HG02938 (cell line): ENCODE data around the gene UGGT1.
"Not testable (repeated sequence)": the region's sequence is repeated elsewhere in the genome, so short reads cannot be mapped to it uniquely, and the experiment has no call there.

ENCODE experiments used
- ATAC-seq: cut with Tn5 transposase; IDR thresholded peaks from one replicate; pipeline ENCODE4 v1.9.1; 2021; ENCODE audit warnings: mild to moderate bottlenecking, moderate library complexity; ENCODE audit not compliant: unreplicated experiment

The UGGT1 gene

DNA sequence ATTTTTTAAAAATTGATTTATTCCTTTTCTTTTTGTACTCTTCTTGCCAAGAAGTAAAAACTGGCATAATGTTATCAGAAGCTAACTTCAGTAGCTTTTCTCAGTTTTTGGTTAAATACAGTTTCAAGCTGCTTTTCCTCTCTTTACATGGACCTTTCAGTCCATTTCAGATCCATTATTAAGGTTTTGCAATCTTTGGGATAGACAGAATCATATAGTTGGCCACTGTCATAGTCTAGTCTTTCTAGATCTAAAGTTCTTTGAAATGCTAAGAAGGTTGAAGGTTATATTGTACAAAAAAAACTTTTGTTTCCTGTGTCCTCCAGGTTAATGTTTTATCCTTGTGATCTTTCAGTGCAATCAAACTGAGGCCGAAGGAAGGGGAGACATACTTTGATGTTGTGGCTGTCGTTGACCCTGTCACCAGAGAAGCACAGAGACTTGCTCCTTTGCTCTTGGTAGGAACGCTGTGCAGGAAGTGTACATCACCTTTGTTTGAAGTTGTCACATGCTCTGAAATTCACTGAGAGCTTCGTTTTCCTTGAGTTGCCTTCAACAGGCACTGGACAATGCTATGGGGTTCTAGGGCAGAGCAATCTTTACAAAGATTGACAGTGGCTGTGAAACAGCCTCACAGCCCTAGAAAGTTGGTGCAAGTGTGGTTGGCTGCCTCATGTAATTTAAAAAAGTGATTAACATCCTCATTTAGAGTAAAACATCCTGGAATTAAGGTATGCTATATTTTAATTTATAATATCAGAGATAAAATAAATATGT lies 79.1 kb downstream of the UGGT1 start:
- ATAC-seq = no peak

DNA sequence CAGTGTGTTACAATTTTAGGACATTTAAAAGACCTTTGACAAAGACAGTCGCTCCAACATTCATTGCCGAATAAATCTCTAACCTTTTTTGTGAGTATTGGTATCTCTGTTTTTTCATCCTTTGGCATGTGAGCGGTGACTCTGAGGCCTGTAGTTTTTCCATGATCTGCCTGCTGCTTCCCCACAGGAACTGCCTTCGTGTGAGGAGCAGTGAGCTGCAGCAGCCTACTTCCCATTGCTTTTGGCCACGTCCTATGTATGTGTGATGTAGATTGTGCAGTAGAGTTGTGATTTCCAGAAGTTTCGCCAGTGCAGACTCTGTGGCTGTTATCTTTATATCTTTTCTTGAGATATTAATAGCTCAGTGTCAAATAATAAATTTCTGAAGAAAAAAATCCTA lies 79.8 kb downstream of the UGGT1 start:
- no peak for ATAC-seq

DNA sequence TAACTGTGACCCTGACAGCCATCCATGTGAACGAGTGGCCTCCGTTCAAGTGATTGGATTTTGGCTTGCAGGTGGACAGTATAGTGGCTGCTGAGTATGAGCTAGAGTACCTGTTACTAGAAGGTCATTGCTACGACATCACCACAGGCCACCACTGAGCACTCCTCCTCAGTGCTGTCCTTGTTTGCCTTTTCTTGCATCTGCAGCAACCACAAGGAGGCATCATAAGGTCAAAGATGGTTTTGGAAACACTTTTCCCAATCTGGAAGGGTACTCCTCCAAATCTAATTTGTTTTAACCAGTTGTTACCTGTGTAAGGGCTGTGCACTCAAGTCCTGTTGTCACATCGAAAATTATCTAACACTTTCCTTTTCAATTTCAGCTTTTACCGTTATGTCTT lies 81.2 kb downstream of the UGGT1 start:
- no peak for ATAC-seq

DNA sequence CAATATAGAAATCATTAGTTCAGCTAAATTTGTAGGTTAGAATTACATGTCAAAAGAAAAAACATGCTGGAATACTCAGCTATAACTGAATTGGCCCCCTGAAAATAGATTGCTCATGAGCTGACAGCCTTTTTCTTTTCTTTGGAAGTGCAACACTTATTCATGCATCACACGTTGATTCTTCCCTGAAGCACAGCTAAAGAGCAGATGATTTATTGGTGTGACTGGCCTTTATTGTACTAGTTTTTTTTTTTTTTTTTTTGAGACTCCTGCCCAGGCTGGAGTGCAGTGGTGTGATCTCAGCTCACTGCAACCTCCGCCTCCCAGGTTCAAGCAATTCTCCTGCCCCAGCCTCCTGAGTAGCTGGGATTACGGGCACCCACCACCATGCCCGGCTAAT lies 83.1 kb downstream of the UGGT1 start:
- not testable (repeated sequence) for ATAC-seq

DNA sequence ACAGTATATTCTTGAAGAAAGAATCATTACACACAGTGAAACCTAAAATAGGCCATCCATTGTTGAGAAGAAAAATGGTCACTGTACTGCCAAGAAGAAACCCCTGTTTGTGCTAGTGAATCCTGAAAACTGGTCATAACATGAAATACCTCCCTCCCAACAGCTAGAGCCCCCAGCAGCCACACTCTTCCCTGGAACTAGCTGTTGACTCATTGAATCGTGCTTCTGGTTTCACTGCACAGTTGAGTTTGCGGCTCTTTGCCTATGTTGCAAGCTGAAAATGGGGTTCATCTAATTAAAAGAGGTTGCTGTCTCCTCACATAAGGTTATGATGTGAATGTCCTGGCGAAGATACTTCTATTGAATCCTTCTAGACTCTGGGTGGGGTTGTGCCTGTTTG lies 86.3 kb downstream of the UGGT1 start:
- ATAC-seq = no peak

DNA sequence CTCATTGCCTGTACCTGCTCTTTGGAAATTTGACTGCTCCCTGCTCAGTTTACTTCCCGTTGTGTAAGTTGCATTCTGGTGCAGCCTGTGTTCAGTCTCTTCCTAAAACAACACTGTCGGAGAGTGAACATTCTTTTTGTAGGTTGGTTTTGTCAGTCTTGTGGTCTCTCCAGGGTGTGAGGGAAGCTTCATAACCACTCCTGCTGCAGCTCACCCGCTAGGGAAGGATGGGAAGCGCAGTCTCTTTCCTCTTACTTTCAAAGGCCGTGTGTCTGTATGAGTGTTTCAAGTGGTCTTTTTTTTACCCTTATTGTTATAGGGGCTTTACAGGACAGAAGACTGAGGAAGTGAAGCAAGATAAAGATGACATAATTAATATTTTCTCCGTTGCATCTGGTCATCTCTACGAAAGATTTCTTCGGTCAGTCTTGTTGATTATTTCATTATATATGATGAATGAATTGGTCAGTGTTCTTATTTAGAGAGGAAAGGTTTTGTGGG lies 87.2 kb downstream of the UGGT1 start:
- no peak for ATAC-seq

DNA sequence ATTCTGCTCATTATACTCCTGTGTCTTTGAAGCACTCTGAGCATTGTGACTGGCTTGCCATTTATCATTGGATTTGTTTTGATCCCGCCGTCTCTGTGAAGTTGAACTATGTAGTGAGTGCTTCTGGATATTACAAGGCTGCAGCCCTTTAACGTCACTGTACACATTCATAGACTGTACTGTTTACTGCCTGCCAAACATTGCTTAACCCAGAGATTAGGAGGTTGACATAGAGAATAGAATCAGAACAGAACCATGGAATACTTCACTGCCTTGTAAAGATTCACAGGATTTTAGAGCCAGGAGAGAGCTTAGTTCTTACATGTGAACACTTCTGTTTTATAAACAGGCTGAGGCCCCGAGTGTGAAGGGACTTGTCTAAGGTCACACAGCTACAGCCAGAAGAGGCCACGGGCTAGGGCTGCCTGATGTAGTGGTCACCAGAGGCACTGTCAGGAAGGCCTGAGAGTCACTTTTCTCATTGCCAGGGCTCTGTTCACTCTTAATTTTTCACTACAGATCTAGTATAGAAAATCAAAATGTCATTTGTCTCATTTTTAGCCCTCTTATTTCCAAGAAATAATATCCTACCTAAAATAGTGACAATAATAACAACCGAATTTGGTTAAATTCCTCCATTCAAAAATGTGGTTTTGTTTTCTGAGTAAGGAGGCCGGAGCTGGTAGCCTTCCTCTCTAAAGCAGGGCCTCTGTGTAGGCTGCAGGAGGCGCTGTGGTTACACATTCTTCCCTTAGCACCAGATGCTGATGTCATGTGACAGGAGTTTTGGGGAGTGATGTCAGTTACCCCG lies 87.9 kb downstream of the UGGT1 start:
- peak; percentile 67 for ATAC-seq

DNA sequence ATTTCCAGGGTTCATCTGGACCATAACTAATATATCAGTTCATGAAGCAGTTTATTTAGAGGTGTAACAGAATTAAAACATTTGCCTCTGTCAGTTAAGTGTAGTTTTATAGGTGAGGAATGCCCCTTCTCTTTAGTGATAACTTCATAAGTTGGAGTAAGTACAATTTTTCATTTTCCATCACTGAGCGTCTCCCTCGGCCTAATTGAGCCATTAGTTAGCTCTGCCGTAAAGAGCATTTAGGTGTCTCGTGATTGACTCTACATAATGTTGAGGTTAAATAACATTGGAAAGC lies 88.4 kb downstream of the UGGT1 start:
- ATAC-seq = no peak

DNA sequence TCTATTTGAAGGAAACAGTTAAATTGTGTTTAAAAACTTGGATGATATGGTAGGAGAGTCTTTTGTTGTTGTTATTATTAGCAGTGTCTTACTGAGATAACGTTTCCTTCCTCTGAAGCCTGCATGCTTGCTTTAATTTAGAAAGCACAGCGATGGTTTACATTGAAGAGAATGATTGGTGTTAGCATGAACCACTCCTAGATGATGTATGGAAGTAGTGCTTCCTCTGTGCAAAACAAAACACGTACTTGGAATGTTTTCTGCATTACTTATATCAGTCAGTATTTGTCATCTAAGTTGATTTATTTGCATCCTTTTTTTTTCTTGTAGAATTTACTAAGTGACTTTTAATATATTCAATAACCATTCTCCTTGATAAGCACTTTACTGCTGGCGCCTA lies 89.0 kb downstream of the UGGT1 start:
- ATAC-seq = no peak

DNA sequence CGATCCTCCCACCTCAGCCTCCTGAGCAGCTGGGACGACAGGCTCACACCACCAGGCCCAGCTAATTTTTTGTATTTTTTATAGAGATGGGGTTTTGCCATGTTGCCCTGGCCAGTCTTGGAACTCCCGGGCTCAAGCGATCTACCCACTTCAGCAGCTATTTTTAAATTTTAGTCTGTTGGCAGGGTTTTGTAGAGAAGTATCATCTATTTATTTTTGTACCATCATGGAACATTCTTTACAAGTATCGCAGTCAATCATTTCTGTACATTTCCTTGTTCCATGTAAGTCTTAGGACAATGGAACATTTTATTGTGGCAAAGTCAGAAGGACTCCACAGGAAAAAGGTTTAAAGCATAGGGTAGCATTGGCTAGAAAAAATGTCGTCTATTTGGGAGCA lies 94.6 kb downstream of the UGGT1 start:
- no peak for ATAC-seq

DNA sequence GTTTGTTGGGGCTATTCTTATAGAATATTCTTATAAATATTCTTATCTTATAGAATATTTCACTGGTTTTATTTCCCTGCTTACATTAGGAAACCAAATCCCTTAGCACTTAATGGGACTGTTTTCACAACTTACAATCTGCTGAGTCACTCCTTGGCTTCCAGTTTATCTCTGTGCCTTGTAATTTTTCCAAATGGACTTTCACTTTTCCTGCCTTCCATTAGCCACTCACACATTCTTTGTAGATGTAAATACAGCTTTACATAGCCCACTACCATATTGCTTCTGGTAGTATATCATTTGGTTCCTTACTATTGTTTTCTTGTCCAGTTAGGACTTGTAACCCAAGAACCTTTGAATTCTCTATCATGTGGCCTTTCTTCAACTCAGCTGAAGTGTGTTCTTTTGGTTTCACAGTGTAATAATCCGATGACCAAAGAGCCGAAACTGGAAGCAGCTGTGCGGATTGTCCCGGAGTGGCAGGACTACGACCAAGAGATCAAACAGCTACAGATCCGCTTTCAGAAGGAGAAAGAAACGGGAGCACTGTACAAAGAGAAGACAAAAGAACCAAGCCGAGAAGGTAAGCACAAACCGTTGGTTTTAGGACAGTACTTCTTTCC lies 96.1 kb downstream of the UGGT1 start:
- no peak for ATAC-seq

DNA sequence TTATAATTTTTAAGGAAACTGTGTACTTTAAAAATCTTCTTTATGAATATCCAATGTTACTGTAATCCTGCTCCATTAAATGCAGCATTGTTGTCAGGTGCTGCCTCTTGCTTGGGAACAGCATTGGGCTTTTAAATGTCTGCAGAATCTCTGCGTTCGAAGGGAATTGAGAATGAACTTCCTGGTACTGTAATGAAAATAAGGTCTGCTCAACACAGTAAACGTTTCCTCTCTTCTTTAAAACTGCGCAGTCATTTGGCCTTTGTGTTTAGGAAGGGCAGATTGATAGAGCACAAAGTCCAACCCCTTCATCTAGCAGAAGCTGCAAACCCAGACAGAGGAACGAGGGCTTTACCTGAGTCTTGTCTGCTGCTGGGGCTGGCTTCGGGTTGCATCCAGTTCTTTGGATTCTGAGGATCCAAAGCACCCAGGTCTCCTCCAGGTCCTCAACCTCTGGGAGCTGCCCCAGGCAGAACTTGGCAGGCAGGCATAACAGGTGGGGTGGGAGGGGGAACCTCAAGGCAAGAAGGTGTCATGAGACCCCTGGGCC lies 104.5 kb downstream of the UGGT1 start:
- ATAC-seq = no peak

DNA sequence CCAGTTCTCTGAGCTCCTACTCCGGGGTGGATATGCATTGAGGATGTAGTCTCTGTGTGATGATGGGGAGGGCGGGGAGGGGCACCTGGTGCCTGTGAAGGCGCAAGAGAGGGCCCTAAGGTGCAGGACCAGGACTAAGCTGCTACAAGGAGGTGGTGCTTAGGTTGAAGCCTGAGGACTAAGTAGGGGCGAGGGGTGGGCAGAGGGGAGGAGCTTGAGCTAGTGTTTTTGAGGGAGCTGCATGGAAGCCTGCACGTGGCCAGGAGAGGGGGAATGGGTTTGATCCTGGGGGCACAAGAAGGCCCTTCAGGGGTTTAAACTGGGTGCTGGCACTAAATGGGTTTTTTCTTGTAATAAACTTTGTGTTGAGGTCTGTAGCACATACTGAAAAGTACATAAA lies 105.0 kb downstream of the UGGT1 start:
- ATAC-seq = no peak

DNA sequence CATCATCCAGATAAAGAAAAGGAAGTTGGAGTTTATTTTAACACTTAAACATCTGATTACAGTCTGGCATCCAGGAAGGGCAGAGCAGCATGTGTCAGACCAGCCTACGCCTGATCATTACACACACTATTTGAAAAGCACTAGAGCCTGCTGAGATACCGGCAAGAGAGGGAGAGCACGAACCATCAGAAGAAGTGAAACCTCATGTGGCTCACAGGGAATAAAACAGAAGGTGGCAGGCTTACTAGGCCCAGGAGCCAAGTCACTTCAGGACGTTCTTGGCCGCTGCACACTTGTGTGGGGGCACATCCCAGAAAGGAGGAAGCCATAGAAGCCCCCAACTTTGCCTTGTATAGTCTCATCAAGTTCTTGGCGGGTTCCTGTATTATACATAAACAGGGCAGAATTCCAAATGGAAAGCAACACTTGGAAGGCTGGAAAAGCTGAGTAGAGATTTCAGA lies 105.5 kb downstream of the UGGT1 start:
- ATAC-seq = no peak

DNA sequence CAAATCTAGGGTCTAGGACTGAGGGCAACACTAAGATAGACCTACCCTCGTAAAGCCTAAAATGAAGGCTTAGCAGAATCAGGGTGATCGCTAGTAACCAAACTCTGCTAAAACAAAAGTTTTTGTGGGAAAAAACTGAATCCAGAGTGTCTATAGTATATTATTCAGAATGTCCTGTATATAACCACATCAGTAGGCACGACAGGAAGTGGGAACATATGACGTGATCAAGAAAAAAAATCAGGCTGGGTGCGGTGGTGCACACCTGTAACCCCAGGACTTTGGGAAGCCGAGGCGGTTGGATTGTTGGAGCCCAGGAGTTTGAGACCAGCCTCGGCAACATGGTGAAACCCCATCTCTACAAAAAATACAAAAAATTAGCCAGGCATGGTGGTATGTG lies 106.1 kb downstream of the UGGT1 start:
- ATAC-seq = no peak

DNA sequence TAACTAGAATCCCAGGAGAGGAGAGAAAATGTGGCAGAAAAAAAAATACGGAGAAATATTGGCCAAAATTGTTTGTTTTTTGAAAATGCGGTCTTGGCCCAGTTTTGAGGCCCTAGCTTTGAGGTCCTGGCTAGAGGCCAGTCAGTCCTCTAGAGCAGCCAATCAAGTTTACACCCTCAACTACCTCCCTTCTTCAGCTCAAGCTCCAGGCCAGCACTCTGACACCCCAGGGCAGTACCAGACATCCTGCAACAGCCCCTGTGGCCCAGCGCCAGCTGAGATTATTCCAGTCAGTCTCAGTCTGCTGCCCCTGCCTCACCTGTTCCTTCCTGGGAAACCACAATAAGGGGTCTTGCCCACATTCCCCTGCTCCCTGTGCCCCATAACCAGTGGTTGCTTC lies 107.7 kb downstream of the UGGT1 start:
- no peak for ATAC-seq

DNA sequence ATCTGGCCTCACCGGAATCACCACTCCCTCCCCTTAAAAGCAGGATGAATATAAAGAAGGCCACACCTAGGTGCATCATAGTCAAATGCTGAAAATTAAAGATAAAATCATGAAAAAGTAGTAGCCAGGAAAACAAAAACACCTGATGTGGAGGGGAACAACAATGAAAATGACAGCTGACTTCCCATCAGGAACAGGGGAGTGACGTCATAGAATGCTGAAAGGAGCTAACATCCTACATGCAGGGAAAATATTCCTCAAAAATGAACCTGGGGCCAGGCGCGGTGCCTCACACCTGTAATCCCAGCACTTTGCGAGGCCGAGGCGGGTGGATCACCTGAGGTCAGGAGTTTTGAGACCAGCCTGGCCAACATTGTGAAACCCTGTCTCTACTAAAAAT lies 108.1 kb downstream of the UGGT1 start:
- ATAC-seq = no peak

DNA sequence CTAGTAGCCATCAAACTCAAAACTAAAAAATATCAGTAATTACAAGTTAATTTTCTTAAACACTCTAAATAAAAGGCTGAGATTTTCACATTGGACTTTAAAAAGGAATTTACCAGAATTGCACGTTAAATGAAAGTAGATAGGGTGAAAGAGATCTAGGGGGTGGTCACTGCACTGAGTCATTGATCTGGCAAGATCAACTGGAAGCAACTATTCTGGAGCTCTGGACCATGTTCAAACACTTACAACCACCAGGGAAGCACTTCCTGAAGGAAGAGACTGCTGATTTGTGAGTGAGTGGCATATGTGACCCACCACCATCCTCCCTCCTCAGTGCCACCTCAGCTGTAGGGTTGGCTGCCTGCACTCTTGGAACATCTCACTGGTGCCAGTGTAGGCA lies 111.8 kb downstream of the UGGT1 start:
- ATAC-seq = no peak

DNA sequence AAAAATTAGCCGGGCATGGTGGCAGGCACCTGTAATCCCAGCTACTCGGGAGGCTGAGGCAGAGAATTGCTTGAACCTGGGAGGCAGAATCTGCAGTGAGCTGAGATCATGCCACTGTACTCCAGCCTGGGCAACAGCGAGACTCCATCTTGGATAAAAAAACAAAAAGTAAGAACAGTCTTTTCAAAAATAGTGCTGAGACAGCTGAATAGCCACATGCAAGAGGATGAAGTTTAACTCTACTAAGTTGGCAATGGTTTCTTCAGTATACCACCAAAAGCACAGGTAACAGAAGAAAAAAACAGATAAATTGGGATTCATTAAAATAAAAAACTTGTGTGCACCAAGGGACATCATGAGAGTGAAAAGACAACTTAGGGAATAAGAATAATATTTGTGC lies 115.2 kb downstream of the UGGT1 start:
- ATAC-seq = no peak

DNA sequence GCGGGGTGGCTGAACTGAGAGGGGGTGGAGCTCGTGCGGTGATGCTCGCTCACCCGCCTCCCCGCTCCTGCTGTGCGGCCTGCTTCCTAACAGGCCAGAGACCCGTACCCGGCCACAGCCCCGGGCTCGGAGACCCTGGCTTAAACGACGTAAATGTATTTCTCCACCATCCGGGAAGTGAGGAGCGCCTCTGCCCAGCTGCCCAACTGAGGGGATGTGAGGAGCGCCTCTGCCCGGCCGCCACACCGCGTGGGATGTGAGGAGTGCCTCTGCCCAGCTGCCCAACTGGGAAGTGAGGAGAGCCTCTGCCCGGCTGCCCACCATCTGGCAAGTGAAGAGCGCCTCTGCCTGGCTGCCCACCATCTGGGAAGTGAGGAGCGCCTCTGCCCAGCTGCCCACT lies 117.0 kb downstream of the UGGT1 start:
- no peak for ATAC-seq

DNA sequence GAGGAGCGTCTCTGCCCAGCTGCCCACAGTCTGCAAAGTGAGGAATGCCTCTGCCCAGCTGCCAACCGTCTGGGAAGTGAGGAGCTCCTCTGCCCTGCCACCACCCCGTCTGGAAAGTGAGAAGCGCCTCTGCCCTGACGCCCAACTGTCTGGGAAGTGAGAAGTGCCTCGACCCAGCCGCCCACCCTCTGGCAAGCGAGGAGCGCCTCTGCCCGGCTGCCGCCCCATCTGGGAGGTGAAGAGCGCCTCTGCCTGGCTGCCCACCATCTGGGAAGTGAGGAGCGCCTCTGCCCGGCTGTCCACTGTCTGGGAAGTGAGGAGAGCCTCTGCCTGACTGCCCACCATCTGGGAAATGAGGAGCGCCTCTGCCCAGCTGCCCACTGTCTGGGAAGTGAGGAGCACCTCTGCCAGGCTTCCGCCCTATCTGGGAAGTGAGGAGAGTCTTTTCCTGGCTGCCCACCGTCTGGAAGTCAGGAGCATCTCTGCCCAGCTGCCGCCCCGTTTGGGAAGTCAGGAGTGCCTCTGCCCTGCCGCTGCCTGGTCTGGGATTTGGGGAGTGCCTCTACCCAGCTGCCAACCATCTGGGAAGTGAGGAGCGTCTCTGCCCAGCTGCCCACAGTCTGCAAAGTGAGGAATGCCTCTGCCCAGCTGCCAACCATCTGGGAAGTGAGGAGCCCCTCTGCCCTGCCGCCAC lies 117.8 kb downstream of the UGGT1 start:
- not testable (repeated sequence) for ATAC-seq
